ENCODE measurements around the gene SPIRE1.
"Not testable (repeated sequence)": the region's sequence is repeated elsewhere in the genome, so short reads cannot be mapped to it uniquely, and the experiment has no call there.

SPIRE1 gene

DNA sequence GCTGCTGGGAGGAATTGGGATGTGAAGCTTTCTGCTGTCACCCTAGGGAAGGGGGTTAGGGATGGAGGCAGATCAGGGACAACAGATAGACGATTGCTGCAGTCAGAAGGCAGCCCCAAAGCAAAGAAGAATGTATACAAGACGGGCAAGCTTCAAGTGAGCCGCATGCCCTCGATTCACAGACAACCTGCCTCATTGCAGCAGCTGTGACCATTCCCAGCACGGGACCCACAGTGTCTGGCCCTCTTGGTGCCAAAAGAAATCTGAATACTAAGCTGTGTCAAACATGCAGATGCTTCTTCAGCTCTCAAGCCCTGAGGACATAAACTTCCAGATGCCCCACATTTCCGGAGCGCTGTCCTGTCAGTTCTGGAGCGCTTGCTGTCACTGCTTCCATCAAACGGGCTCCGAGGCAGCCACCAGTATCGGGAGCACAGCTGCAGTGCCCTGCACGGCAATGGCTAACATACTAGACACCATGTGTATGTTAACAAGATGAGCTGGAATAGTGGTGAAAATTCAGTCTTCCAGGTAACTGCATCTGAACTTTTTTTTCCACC, 216.4 kb downstream of the SPIRE1 start:
- DNase-seq, result no peak

DNA sequence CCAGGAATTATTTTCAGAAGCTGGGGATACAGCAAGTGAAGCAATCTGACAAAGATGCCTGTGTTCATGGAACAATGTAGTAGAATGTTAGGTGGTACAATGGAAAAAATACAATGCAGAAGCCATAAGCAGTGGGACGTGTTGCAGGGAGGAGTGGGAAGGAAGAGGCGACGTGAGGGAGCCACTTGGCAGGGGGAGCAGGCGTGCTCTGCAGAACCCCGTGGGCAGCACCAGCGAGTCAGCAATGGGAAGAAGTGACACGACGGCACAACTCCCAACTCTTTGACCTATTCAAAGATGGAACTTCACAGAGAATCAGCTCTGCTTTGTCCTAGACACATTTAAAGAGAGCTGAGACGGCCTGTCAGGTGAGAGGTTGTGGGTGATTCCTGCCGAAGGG, 219.7 kb downstream of the SPIRE1 start:
- DNase-seq, result no peak

DNA sequence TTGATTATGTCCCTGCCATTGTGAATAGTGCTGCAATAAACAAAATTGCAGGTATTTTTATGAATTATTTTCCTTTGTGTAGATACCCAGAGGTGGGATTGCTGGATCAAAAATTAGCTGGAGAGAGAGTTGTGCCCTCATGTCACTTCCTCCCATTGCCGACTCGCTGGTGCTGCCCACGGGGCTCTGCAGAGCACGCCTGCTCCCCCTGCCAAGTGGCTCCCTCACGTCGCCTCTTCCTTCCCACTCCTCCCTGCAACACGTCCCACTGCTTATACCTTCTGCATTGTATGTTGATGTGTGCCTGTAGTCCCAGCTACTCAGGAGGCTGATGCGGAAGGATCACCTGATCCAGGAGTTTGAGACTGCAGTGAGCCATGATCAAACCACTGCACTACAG, 222.0 kb downstream of the SPIRE1 start:
- no peak for DNase-seq

DNA sequence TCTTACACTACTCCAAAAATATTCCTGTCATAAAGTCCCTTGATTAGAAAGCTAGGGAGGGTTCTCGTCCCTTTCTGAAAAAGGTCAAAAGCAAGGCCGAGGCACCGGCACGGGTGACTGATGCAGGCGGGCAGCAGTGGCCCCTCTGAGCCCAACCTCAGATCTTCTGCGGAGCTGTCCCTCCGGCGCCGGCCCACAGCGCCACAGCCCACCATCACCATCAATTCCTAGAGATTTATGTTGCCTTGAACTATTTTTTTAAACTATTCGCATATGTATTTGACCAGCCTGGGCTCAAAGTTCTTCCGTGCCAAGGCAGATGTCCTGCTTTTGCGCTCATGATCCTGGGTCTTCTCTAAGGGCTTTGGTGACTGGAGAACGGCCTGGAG, 223.4 kb downstream of the SPIRE1 start:
- DNase-seq, result no peak

DNA sequence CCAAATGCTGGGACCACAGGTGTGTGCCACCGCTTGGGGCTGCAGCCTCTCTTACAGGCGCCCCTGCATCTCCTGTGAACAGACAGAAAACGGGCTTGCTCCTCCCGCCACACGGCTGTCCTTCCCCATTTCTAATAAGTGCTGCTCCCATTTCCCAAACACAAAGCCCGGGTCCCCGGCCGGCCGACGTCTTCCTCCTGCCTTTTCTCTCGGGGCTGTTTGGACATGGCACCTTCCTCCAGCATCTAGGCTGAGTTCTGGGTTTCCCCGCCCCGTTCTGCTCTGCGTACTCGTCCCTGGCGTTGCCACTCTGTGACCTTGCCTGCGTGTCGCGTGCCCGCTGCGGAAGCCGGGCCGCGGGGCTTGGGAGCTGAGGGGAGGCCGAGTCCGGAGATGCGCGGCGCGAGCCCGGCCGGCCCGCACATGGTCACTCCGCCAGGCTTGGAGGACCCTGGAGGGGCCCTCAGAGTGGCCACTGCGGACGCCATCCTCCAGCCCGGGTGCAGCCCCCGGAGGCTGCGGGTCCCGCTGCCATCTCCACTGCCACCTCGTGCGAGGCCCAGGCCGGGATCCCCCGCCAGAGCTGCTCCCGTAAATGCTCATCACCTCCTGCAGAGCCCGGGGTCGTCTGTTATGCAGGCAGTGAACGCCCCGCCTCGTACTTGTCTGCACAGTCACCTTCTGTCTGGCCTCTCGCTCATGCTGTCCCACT, 223.9 kb downstream of the SPIRE1 start:
- no peak for DNase-seq

DNA sequence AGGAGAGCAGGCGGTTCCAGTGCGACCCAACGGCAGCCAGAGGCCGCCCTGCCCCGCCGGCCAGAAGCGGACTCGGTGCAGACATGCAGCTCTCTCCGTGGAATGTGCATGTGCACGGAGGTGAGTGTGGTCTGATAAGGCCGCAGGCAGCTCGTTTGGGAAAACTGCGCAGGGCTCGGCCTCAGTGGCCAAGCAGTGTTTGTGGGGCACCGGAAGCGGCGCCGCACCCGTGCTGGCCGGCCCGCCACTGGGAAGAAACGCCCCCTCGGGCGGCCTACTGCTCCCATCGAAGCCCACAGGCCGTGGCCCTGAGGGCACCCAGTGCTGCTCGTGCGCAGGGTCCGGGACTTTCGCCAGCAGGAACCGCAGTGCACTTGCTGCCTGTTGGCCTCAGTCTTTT, 225.0 kb downstream of the SPIRE1 start:
- DNase-seq, result no peak

DNA sequence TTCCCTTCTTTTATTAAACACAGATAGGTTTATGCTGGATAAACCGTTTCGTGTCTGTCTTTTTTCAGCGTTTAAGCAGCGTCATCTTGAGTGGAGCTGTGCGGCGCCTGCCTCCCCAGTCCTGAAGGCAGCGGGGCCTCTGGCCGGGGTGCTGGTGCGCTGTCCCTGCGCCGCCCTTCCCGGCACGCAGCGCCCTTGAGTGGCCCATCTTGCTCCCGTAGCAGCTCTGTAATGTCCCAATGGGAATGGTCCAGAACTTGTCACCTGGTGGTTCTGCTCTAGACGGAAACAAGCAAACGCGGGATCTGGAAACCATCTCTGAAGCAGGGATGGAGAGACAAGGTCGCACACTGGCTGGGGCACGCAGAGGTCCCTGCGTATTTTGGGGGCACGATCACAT, 225.7 kb downstream of the SPIRE1 start:
- DNase-seq, result no peak

DNA sequence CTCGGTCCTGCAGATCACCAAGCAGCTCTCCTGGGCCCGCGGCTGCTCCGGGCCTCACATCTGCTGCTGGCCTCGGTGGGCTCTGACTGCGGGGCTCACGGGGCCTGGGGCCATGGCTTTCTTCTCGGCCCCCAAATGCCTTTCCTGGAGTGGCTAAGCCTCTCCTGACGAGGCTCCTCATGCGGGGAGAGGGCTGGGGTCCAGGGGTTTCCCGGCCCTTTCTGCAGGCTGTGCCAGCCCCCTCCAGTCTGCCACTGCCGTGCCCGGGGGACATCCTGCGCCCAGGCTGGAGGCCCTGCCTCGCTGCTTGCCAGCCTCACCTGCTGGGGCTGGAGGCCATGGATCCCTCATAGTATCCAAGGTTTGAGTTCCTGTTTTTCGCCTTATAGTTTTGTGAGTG, 226.3 kb downstream of the SPIRE1 start:
- DNase-seq, result no peak

DNA sequence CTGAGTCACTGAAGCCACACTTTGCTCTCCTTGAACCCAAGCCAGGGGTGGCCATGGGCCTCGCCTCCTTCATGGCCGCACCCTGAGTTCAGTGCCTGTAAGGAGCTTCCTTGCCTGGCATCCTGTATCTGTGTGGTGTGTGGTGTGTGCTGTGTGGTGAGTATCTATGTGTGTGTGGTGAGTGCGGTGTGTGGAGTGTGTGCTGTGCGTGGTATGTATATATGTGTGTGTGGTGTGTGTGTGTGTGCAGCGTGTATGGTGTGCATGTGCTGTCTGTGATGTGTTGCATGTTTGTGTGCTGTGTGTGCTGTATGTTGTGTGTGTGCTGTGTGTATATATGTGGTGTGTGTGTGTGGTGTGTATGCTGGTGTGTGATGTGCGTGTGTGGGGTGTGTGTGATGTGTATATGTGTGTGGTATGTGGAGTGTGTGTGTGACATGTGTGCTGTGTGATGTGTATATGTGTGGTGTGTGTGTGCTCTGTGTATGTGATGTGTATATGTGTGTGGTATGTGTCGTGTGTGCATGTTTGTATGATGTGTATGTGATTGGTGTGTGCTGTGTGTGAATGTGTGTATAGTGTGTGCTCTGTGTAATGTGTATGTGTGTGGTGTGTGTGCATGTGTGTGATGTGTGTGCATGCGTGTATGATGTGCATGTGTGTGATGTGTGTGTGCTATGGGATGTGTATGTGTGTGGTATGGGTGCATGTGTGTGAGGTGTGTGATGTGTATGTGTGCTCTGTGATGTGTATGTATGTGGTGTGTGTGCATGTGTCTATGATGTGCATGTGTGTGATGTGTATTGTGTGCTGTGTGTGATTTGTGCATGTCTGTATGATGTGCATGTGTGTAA, 227.5 kb downstream of the SPIRE1 start:
- no peak for DNase-seq

DNA sequence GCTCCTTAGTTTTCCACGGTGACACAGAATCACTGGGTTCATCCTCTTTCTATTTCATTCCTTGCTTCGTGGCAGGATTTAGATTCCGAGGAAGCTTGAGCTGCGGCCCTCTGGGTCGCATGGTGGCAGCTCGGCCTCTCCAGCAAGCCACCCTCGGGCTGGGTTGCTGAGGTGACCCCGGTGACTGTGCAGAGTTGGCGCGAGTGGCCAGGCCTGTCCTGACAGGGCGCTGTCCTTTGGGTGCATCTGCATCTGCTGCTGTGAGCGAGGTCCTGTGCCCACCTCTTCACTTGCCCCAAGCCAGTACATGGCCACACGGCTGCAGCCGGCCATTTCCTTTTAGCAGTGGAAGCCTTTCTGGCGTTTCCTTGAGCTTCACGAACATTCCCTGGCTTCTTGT, 228.4 kb downstream of the SPIRE1 start:
- no peak for DNase-seq

DNA sequence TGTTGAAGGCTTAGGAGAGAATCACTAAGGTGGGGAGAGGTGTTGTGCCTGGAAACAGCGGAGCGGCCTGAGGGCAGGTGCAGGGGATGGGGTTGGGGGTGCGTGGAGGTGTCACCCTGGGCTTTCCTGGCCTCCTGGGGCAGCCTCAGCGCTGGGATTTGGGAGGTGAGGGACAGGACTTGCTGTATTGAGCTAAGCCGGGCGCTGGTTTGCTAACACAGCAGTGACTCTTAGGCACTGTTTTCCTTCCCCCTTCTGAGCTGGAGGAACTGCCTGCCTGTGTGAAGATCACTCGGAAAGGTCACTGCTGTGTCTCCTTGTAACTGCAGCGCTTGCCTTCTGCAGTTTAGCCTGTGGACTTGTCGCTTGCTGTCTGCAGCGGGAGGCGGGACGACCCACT, 229.0 kb downstream of the SPIRE1 start:
- no peak for DNase-seq

DNA sequence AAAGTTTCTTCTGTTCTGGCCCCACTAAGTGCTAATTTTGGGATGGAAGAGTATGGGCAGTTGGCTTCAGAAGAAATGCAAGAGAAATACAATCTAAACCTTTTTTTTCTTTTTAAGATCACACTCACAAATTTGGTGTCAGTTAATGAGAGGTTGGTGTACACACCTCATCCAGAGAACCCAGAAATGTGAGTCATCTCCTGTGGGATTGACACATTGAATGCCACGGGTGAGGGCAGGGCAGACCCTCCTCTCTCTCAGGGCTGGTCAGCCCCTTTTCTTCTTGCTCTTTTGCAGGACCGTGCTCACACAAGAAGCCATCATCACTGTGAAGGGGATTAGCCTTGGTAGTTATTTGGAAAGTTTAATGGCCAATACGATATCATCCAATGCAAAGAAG, 231.0 kb downstream of the SPIRE1 start:
- no peak for DNase-seq

DNA sequence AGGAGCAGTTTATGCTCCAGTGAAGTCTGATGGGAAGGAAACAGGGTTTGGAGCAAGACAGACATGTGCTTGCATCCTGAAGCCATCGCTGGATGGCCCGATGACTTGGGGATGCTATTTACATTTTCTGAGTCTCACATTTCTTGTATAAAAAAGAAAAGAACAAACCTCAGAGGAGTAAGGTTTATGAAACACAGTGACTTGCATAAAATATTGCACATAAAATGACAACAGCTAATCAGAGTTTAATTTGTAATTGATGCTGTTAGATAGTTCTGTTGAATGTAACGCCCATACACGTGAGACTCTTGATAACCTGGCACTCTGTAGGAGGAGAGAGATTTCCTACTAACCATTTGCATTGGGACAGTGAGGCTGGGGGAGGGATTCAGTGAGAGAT, 233.7 kb downstream of the SPIRE1 start:
- DNase-seq, result no peak

DNA sequence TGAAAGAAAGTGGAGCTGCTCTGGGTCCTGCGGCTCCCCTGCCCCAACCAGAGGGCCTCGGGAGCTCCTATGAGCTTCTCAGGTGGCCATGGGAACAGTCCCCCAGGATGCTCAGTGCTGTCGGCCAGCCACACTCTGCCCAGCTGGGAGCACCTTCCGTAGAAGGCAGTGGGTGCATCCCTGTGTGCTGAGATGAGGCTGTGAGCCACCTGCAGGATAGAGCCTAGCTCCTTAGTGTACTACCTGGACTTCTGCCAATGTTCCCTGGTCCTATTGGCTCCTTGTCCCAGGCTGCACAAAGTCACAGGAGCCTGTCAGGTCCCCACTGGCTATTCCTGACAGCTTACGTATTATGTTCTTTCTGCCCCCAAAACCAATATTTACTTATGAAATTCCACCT, 234.1 kb downstream of the SPIRE1 start:
- DNase-seq, result no peak

DNA sequence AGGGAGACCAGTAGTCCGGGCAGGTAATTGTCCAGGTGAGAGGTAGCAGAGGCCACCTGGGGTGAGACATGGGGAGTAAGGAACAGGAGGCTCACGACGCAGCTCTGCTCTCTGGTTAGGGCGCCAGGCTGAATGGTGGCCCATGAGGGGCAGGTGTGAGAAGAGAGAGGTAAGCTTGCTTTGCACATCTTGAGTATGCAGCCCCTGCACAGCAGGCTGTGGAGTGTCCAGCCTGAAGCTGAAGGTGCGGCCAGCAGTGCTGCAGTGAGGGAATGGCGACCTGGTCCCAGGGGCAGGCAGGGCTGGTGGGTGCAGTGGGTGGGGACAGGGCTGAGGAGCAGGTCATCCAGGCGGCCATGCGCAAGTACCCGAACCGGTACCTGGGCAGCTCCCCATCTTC, 234.5 kb downstream of the SPIRE1 start:
- DNase-seq, result no peak

DNA sequence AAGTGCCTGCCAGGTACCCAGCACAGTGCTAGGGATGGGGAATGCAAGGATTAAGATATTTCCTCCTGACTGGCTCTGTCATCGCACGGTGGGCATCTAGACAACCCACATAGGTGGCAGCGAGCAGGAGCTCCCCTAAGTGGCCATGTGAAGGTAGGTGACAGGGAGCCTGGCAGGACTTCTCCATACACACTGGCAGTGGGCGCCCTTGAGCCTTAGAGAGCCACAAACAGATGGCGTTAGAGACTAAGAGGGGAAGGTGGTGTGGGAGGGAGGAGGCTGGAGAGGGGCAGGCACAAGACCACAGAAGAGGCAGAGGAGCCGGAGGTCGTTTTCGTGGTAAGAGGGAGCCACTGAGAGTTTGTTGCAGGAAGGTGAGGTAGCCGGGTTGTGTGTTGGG, 235.0 kb downstream of the SPIRE1 start:
- DNase-seq, result no peak

DNA sequence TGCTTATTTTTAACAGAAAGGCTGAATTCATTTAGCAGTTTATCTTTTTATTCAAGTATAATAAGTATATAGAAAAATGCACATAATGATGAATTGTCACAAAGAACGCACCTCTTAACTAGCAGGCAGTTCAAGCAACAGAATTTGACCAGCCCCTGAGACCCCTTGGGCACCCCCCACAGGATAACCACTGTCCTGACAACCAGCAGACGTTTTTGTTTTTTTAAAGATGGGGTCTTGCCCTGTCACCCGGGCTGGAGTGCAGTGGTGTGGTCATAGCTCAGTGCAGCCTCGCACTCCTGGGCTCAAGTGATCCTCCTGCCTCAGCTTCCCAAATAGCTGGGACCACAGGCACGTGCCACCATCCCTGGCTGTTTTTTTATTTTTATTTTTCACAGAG, 236.2 kb downstream of the SPIRE1 start:
- no peak for DNase-seq

DNA sequence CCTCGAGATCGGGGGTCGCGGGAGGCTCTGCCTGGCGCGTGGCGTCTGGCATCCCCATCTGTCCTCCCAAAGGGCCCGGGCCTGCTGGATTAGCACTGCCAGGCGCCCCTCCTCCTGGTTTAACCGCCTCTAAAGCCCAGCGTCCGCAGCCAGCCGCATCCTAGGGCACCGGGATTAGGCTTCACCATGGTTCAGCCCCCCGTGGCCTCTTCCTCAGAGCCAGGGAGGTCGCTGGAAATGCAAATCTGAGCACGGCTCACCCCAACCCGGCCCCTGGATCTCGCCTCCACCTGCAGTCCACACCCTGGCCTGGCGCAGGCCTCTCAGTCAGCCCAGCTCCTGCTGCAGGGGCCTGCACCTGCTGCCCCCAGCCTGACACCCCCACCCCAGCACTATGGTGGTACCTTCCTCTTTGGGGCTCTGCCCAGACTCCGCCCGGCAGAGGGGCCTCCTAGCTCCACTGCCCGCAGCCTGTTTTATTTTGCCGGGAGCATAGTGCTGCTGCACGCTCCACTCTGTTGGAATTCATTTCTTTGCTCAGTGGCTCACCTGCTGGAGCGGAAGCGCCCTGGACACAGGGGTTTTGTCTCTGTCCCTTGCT, 237.0 kb downstream of the SPIRE1 start:
- no peak for DNase-seq

DNA sequence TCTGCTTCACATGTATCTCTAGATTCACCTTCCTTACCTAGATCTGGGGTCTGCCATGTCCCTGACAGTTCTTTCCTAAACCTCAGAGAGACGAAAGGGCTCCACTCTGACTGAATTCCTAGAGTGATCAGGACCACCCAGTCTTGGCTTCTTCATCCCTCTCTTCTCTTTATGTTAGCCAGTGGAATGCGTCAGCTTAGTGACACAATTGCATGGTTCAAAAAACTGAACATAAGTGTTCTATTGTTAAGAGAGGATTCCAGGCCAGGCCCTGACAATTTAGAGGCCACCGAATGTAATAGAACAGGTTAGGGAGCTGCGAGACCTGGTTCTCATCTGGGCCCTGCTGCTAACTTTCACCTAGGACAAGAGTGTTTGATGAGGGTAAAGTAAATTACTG, 240.2 kb downstream of the SPIRE1 start:
- no peak for DNase-seq

DNA sequence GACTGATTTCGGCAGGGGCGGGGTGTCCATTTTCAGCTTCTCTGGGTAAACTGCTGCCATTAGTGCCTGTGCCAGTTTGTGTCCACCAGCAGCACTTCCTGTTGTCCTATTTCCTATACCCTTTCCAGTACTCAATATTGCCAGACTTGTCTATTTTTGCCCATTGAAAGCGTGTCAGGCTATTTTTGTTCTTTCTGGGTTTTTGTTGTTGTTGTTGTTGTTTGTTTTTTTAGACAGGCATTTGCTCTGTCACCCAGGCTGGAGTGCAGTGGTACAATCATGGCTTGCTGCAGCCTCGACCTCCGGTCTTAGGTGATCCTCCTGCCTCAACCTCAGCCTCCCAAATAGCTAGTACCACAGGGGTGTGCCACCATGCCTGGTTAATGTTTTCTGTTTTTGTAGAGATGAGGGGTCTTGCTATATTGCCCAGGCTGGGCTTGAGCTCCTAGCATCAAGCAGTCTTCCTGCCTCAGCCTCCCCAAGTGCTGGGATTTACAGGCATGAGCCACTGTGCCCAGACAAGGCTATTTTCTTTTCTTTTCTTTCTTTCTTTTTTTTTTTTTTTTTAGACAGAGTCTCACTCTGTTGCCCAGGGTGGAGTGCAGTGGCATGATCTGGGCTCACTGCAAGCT, 241.7 kb downstream of the SPIRE1 start:
- DNase-seq, result no peak

DNA sequence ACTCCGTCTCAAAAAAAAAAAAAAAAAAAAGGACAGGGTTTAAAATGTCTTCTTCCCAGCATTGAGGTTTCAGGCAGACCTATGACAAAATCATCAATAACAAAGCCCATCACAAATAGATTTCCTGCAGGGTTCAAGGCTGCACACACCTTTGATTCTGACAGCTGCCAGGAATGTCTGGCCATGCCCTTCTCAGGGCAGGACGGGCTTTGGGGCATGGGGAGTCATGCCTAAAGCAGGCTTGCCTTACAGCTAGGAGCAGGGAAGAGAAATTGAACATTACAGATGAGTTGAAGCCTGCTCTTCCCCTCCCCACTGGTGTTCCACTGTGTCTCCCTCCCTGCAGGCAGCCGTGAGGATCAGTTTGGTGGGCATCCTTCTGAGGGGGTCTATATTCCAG, 246.5 kb downstream of the SPIRE1 start:
- DNase-seq, result no peak

DNA sequence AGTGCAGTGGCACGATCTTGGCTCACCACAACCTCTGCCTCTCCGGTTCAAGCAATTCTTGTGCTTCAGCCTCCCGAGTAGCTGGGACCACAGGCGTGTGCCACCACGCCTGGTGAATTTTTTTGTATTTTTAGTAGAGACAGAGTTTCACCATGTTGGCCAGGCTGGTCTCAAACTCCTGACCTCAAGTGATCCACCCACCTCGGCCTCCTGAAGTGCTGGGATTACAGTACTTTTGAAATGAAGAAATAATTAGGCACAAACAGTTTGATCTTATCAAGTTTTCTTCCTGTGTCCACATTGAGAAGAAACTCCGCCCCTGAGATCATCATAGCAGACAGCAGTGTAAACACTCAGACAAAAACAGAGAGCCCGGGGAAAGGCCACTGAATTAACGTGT, 247.2 kb downstream of the SPIRE1 start:
- not testable (repeated sequence) for DNase-seq

DNA sequence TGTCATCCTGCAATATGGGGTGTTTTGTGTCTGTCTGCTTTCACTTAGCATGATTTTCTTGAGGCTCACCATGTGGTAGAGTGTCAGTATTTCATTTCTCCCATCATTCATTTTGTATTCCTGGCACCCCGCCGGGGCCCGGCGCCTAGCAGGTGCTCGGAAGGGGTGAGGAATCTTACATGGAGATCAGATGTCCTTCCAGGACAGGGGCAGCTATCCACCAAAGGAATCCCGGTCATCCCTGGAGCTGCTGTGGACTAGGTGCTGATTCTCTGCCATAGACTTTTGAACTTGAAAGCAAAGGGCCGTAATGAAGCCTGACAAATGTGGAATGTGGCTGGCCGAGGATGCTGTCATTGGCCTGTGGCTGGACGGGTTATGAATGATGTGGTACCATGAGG, 247.8 kb downstream of the SPIRE1 start:
- no peak for DNase-seq

Data from stimulated activated CD4-positive, alpha-beta T cell treated with anti-CD3 and anti-CD28 coated beads, Interleukin-4, amount 100 ng/mL, for 24 hours (primary cell).